ENCODE results near the gene FAM98A. TPM values are rescaled to one million over a fixed set of nuclear protein-coding genes. Genes with fewer than 3 reads are reported as not detected.

The FAM98A gene
- total and polyA plus RNA-seq, 2 of the 4 experiments (the other 2 are of a cell fraction) = 113 to 131 TPM

DNA sequence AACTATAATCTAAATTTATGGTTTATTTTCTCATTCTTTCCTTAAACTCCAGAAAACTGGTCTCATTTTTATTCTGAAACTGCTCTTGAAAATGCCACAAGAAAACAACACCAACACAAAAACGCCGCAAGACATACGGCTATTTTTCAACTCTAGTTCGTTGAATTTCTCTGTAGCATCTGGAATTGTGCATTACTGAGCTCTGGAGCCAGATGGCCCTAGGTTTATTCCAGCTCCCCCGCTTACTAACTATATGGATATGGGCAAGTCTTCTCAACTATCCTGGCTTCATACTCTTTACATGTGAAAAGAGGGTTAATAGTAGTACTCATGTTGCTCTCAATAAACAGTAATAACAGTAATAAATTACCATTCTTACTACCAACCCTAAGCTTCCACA is 19.9 kb downstream of the FAM98A start:
- Histone ChIP-seq H3K27me3 (ENCODE audit: control insufficient read depth, insufficient read depth, low read length) (no peaks in the 10 kb centered on the region), H3K4me1 (ENCODE audit: control insufficient read depth, insufficient read depth, low read length) (no peaks in the 10 kb centered on the region), H3K9me3 (ENCODE audit: control insufficient read depth, insufficient read depth, low read length) (no peaks in the 10 kb centered on the region), H4K5ac (ENCODE audit: low read depth, low read length) (no peak overlapping the region), H4K8ac (ENCODE audit: low read depth in 2 of 2, low read length in 2 of 2) (no peak overlapping the region), H3K18ac (ENCODE audit: low read depth, low read length) (no peak overlapping the region), H3K9me1 (ENCODE audit: insufficient read depth, low read length) (no peaks in the 10 kb centered on the region), H3K79me1 (ENCODE audit: low read depth in 1 of 2, low read length in 2 of 2) (peaks cover 2 to 12% of the 10 kb centered on the region in 2 experiments; a peak in 3 of 4 replicates), H3K4ac (ENCODE audit: low read depth, low read length) (no peak overlapping the region), H3K56ac (ENCODE audit: extremely low read depth, insufficient read depth, low read length) (no peak overlapping the region), H2AK5ac (ENCODE audit: low read depth, low read length) (no peak overlapping the region), H3K4me2 (ENCODE audit: low read depth, low read length) (no peak overlapping the region), H3K27ac (ENCODE audit: insufficient read depth, low read length) (no peak overlapping the region), H3K23ac (ENCODE audit: low read depth, low read length) (no peak overlapping the region), H2BK20ac (ENCODE audit: low read depth, low read length) (no peak overlapping the region), H3K4me3 (ENCODE audit: insufficient read depth, low read depth, low read length) (no peak overlapping the region), H4K20me1 (ENCODE audit: insufficient read depth, low read length) (no peaks in the 10 kb centered on the region), H2BK15ac (ENCODE audit: low read depth, low read length) (no peak overlapping the region), H2AK9ac (replicated peaks; ENCODE audit: low read depth, low read length, poor library complexity) (no peak overlapping the region), H2BK120ac (ENCODE audit: low read depth, low read length) (no peak overlapping the region), H4K91ac (ENCODE audit: insufficient read depth, low read depth, low read length) (no peak overlapping the region), H2AFZ (replicated peaks; ENCODE audit: low read length, poor library complexity) (no peak overlapping the region), H3K9ac (ENCODE audit: low read depth, low read length) (no peak overlapping the region), H3K14ac (replicated peaks; ENCODE audit: low read depth, low read length) (no peak overlapping the region), H3K36me3 (ENCODE audit: control insufficient read depth, insufficient read depth, low read length) (peaks cover 2% of the 10 kb centered on the region; the same call in 1 of the 2 replicates), H2BK5ac (ENCODE audit: low read depth, low read length, poor library complexity, severe bottlenecking) (no peak overlapping the region)
- ATAC-seq (ENCODE audit: low read depth) (no peak), DNase-seq (no peak)
- ChIA-PET POLR2A (ENCODE audit: unreplicated experiment) (no interaction called here), CTCF (no interaction called here)
- no peak for TF ChIP-seq CEBPB (IDR thresholded peaks at IDR 0.05; ENCODE audit: low read depth, low read length)
- TF ChIP-seq BHLHE40 (IDR thresholded peaks at IDR 0.05; ENCODE audit: low read depth, low read length) = no peak
- TF ChIP-seq MAFK (IDR thresholded peaks at IDR 0.05; ENCODE audit: low read depth, low read length) = no peak
- TF ChIP-seq MAZ (IDR thresholded peaks at IDR 0.05; ENCODE audit: borderline replicate concordance, low read depth, low read length) = no peak
- TF ChIP-seq, protein P1, sequence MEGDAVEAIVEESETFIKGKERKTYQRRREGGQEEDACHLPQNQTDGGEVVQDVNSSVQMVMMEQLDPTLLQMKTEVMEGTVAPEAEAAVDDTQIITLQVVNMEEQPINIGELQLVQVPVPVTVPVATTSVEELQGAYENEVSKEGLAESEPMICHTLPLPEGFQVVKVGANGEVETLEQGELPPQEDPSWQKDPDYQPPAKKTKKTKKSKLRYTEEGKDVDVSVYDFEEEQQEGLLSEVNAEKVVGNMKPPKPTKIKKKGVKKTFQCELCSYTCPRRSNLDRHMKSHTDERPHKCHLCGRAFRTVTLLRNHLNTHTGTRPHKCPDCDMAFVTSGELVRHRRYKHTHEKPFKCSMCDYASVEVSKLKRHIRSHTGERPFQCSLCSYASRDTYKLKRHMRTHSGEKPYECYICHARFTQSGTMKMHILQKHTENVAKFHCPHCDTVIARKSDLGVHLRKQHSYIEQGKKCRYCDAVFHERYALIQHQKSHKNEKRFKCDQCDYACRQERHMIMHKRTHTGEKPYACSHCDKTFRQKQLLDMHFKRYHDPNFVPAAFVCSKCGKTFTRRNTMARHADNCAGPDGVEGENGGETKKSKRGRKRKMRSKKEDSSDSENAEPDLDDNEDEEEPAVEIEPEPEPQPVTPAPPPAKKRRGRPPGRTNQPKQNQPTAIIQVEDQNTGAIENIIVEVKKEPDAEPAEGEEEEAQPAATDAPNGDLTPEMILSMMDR (conservative IDR thresholded peaks at IDR 0.05; ENCODE audit: low read depth, low read length) = no peak
- TF ChIP-seq, protein P2, sequence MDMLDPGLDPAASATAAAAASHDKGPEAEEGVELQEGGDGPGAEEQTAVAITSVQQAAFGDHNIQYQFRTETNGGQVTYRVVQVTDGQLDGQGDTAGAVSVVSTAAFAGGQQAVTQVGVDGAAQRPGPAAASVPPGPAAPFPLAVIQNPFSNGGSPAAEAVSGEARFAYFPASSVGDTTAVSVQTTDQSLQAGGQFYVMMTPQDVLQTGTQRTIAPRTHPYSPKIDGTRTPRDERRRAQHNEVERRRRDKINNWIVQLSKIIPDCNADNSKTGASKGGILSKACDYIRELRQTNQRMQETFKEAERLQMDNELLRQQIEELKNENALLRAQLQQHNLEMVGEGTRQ (IDR thresholded peaks at IDR 0.05; ENCODE audit: low read depth, low read length) = no peak
- TF ChIP-seq, protein P3, sequence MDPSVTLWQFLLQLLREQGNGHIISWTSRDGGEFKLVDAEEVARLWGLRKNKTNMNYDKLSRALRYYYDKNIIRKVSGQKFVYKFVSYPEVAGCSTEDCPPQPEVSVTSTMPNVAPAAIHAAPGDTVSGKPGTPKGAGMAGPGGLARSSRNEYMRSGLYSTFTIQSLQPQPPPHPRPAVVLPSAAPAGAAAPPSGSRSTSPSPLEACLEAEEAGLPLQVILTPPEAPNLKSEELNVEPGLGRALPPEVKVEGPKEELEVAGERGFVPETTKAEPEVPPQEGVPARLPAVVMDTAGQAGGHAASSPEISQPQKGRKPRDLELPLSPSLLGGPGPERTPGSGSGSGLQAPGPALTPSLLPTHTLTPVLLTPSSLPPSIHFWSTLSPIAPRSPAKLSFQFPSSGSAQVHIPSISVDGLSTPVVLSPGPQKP (IDR thresholded peaks at IDR 0.05; ENCODE audit: borderline replicate concordance, low read depth, low read length) = no peak
- TF ChIP-seq MXI1 (IDR thresholded peaks at IDR 0.05; ENCODE audit: borderline replicate concordance, low read depth, low read length) = no peak
- no peak for TF ChIP-seq RFX5 (IDR thresholded peaks at IDR 0.05; ENCODE audit: low read depth, low read length)
- no peak for TF ChIP-seq FOS (IDR thresholded peaks at IDR 0.05; ENCODE audit: low read depth, low read length)
- TF ChIP-seq RAD21 (IDR thresholded peaks at IDR 0.05; ENCODE audit: low read length) = no peak
- in situ Hi-C loops (cut with MboI; ENCODE audit: low sequenced_read_pairs) = no loop called here
- dilution Hi-C loops (cut with HindIII; ENCODE audit: low sequenced_read_pairs, unreplicated experiment) = no loop called here
- intact Hi-C loops (cut with micrococcal nuclease) = no loop called here
- no TSS peak for BruUV-seq (replicated peaks)
- WGBS, 2 experiments (ENCODE audit: extremely low coverage in 2 of 2, insufficient read length in 1 of 2) = no CpG with 5 or more reads among the region's 5 CpGs

Measured in IMR-90 (cell line).